Colonic mucosa (tissue), 4 donors: ENCODE data around the gene SART3. TPM values are rescaled to one million over a fixed set of nuclear protein-coding genes. Genes with fewer than 3 reads are reported as not detected.

Experiments used
- DNase-seq: peaks from one replicate; pipeline ENCODE4 v3.0.0-alpha.2; 2020
- H3K27ac ChIP-seq: fragments of 200-600 bp; one replicate; pipeline ENCODE4 v1.8.0; 2021
- H3K27me3 ChIP-seq: fragments of 200-600 bp; one replicate; pipeline ENCODE4 v1.8.0; 2021
- H3K36me3 ChIP-seq: fragments of 200-600 bp; one replicate; pipeline ENCODE4 v1.8.0; 2021
- H3K4me1 ChIP-seq: fragments of 200-600 bp; one replicate; pipeline ENCODE4 v1.8.0; 2021; ENCODE audit warnings: mild to moderate bottlenecking
- H3K4me3 ChIP-seq: fragments of 200-600 bp; one replicate; pipeline ENCODE4 v1.8.0; 2021
- H3K9ac ChIP-seq, 2 donors: one replicate each; pipeline ENCODE4 v1.7.0; 2013; ENCODE audit warnings: control low read depth in 2 of 2, low read depth in 2 of 2, low read length in 2 of 2
- H3K9me3 ChIP-seq: fragments of 200-600 bp; one replicate; pipeline ENCODE4 v1.8.0; 2021
- CTCF ChIP-seq: fragments of 200-600 bp; IDR thresholded peaks from one replicate; pipeline ENCODE4 v1.8.0; 2022; ENCODE audit warnings: antibody characterized with exemption, mild to moderate bottlenecking
- intact Hi-C: fragments of 100-400 bp; cut with DNase I; formaldehyde crosslinking; loops from one replicate; pipeline ENCODE4 v1.14.1; 2022
- total RNA-seq, 2 donors: library from RNA; stranded (reverse); fragmentation: NEBNext Ultra II Directional in 1 of 2; extraction: Animal tissue kit (Norgen Biotek cat#: 25700) in 1 of 2; gene quantifications; one replicate each; pipeline ENCODE4 v1.2.1, GENCODE V29; 2021
- donor health status: healthy.
- donor health status: DM: no; HTN: no; CAD: no.
- donor health status: DM: no; HTN: no; CAD: no.

The SART3 gene
- total RNA-seq, 2 donors from 2014 or later, result 41.1 to 64.9 TPM

GRCh38 chr12:108515916-108516315 lies 45.1 kb downstream of the SART3 start:
- no peak for DNase-seq
- H3K4me1 ChIP-seq, result no peaks in the 10 kb centered on the region
- peak overlapping the region; percentile 81 to 87 for H3K9ac ChIP-seq
- no peak for TF ChIP-seq CTCF
- H3K27me3 ChIP-seq, result no peaks in the 10 kb centered on the region
- peak overlapping the region; percentile 90 for H3K4me3 ChIP-seq
- no peaks in the 10 kb centered on the region for H3K9me3 ChIP-seq
- intact Hi-C loops, result no loop called here
- peaks cover 9% of the 10 kb centered on the region for H3K36me3 ChIP-seq
- no peak overlapping the region for H3K27ac ChIP-seq

- TF ChIP-seq CTCF, result no peak
- H3K9ac ChIP-seq, result peak within 1 kb of the TSS; percentile 81 to 87
Observed at GRCh38 chr12:108514973-108515814, 45.8 kb downstream of the SART3 start, which contains the start of gene FICD. Gene FICD (plus strand): TSS chr12:108515277. CDS start chr12:108516973, 1,696 bp downstream.

GRCh38 chr12:108514468-108514972 lies 46.5 kb downstream of the SART3 start:
- Histone ChIP-seq H3K4me1 (no peaks in the 10 kb centered on the region), H3K36me3 (no peaks in the 10 kb centered on the region), H3K27me3 (no peaks in the 10 kb centered on the region), H3K4me3 (peak overlapping the region; percentile 90), H3K9ac (peak overlapping the region in 1 of 2 donors; percentile 81), H3K9me3 (no peaks in the 10 kb centered on the region), H3K27ac (no peak overlapping the region)
- no peak for TF ChIP-seq CTCF
- intact Hi-C loops, result loop anchor here (5.0 kb wide), 1 partner anchor 597 kb away; no protein-coding TSS in a partner anchor
- DNase-seq, result no peak

More at GRCh38 chr12:108514973-108515814, 45.8 kb downstream of the SART3 start, which contains the start of gene FICD:
- DNase-seq, result peak; percentile 100
- no peaks in the 10 kb centered on the region for H3K4me1 ChIP-seq
- no peaks in the 10 kb centered on the region for H3K27me3 ChIP-seq
- peak within 1 kb of the TSS; percentile 18 for H3K27ac ChIP-seq
- intact Hi-C loops, result loop anchor here (5.0 kb wide), 1 partner anchor 598 kb away; no protein-coding TSS in a partner anchor
- peak within 1 kb of the TSS; percentile 90 for H3K4me3 ChIP-seq
- H3K36me3 ChIP-seq, result peaks cover 6% of the 10 kb centered on the region
- H3K9me3 ChIP-seq, result no peaks in the 10 kb centered on the region

GRCh38 chr12:108511633-108512540 lies 49.1 kb downstream of the SART3 start:
- no peaks in the 10 kb centered on the region for H3K36me3 ChIP-seq
- peak overlapping the region in 1 of 2 donors; percentile 17 for H3K9ac ChIP-seq
- H3K27me3 ChIP-seq, result no peaks in the 10 kb centered on the region
- intact Hi-C loops, result loop anchor here (5.0 kb wide), 1 partner anchor 595 kb away; no protein-coding TSS in a partner anchor
- H3K9me3 ChIP-seq, result no peaks in the 10 kb centered on the region
- peak; percentile 64 for DNase-seq
- no peaks in the 10 kb centered on the region for H3K4me1 ChIP-seq
- TF ChIP-seq CTCF, result peak; percentile 86
- H3K4me3 ChIP-seq, result no peak overlapping the region
- H3K27ac ChIP-seq, result no peak overlapping the region

GRCh38 chr12:108510836-108511235 lies 50.1 kb downstream of the SART3 start:
- no peak overlapping the region for H3K9ac ChIP-seq
- no peak for TF ChIP-seq CTCF
- H3K9me3 ChIP-seq, result no peaks in the 10 kb centered on the region
- H3K36me3 ChIP-seq, result no peaks in the 10 kb centered on the region
- no peaks in the 10 kb centered on the region for H3K4me1 ChIP-seq
- no peaks in the 10 kb centered on the region for H3K27me3 ChIP-seq
- no peak overlapping the region for H3K27ac ChIP-seq
- intact Hi-C loops, result loop anchor here (5.0 kb wide), 1 partner anchor 594 kb away; no protein-coding TSS in a partner anchor
- no peak overlapping the region for H3K4me3 ChIP-seq
- no peak for DNase-seq
